CD4-positive, alpha-beta T cell treated with Interleukin-15 for 4 hours (primary cell): ENCODE measurements around the gene LHB.

Experiments used
- DNase-seq: peaks from one replicate; pipeline ENCODE4 v3.0.0-alpha.2; 2020; ENCODE audit warnings: low spot score

LHB gene

GRCh38 chr19:49010453-49010852, 6.4 kb downstream of the LHB start:
- DNase-seq = no peak

- DNase-seq = no peak
Measured at GRCh38 chr19:49009828-49010227, 7.1 kb downstream of the LHB start.

GRCh38 chr19:49006905-49007304, 10.0 kb downstream of the LHB start:
- DNase-seq = no peak

GRCh38 chr19:49004964-49005614, 11.8 kb downstream of the LHB start:
- no peak for DNase-seq

GRCh38 chr19:49004133-49004532, 12.8 kb downstream of the LHB start:
- no peak for DNase-seq

- peak; percentile 70 for DNase-seq
Measured at GRCh38 chr19:48999481-49000325, 17.2 kb downstream of the LHB start.

- peak; percentile 47 for DNase-seq
Measured at GRCh38 chr19:48997972-48998371, 18.9 kb downstream of the LHB start.

GRCh38 chr19:48994035-48994386, 22.9 kb downstream of the LHB start:
- no peak for DNase-seq

GRCh38 chr19:48993175-48994034, 23.5 kb downstream of the LHB start, which contains the start of the genes GYS1 and RUVBL2:
Gene GYS1 (minus strand): TSS chr19:48993309. CDS start chr19:48993112, 197 bp downstream.
Gene RUVBL2 (plus strand): TSS chr19:48993887. CDS start chr19:48993912, 25 bp downstream.
- peak; percentile 100 for DNase-seq

GRCh38 chr19:48992581-48993174, 24.2 kb downstream of the LHB start:
- DNase-seq = no peak

- no peak for DNase-seq
Measured at GRCh38 chr19:48991873-48992580, 24.9 kb downstream of the LHB start.

- no peak for DNase-seq
Measured at GRCh38 chr19:48991011-48991609, 25.8 kb downstream of the LHB start.

- no peak for DNase-seq
Measured at GRCh38 chr19:48990400-48990799, 26.5 kb downstream of the LHB start.

- DNase-seq = no peak
Measured at GRCh38 chr19:48989701-48990291, 27.1 kb downstream of the LHB start.

- no peak for DNase-seq
Measured at GRCh38 chr19:48988860-48989259, 28.0 kb downstream of the LHB start.

GRCh38 chr19:48988286-48988685, 28.6 kb downstream of the LHB start:
- no peak for DNase-seq

GRCh38 chr19:48987323-48987722, 29.6 kb downstream of the LHB start:
- DNase-seq = no peak

- no peak for DNase-seq
Measured at GRCh38 chr19:48986211-48986610, 30.7 kb downstream of the LHB start.

GRCh38 chr19:48985711-48986110, 31.2 kb downstream of the LHB start:
- DNase-seq = no peak

GRCh38 chr19:48982280-48982679, 34.6 kb downstream of the LHB start:
- no peak for DNase-seq

- DNase-seq = no peak
Measured at GRCh38 chr19:48977061-48977460, 39.8 kb downstream of the LHB start.
